Esophagus muscularis mucosa (tissue), 4 donors: ENCODE data around the gene ARL6IP4. TPM values are rescaled to one million over a fixed set of nuclear protein-coding genes. Genes with fewer than 3 reads are reported as not detected.
A peak's percentile ranks its signal among the peaks of the same experiment; 100 is the strongest.

Source experiments
- DNase-seq: peaks from one replicate; pipeline ENCODE4 v3.0.0-alpha.2; 2017; ENCODE audit errors: extremely low spot score
- H3K27ac ChIP-seq, 4 donors: fragments of 200-600 bp; sonication (generic); replicated peaks in 1 of 4; 1 replicate in 3 of 4; 2 replicates in 1 of 4; pipeline ENCODE4 v1.5.1; 2016 to 2019; ENCODE audit warnings: mild to moderate bottlenecking in 1 of 4
- H3K27me3 ChIP-seq, 4 donors: fragments of 200-600 bp; sonication (generic); one replicate each; pipeline versions ENCODE4 v1.5.1 to v1.6.0; 2016 to 2019
- H3K36me3 ChIP-seq, 4 donors: fragments of 200-600 bp; sonication (generic); one replicate each; pipeline ENCODE4 v1.5.1; 2016 to 2019
- H3K4me1 ChIP-seq, 4 donors: fragments of 200-600 bp; sonication (generic); one replicate each; pipeline ENCODE4 v1.5.1; 2016 to 2019
- H3K4me3 ChIP-seq, 4 donors: fragments of 200-600 bp; sonication (generic); 1 replicate in 2 of 4; 2 replicates in 2 of 4; pipeline ENCODE4 v1.5.1; 2016 to 2019; ENCODE audit warnings: mild to moderate bottlenecking in 4 of 4, moderate library complexity in 1 of 4
- H3K9me3 ChIP-seq, 4 donors: fragments of 200-600 bp; sonication (generic); 1 replicate in 3 of 4; 2 replicates in 1 of 4; pipeline ENCODE4 v1.5.1; 2016 to 2019
- EP300 ChIP-seq: sonication (generic); formaldehyde crosslinking; IDR thresholded peaks from one replicate; pipeline ENCODE4 v1.6.1; 2017; ENCODE audit warnings: antibody characterized with exemption
- POLR2A ChIP-seq: fragments of 450-650 bp; IDR thresholded peaks from one replicate; pipeline ENCODE4 v1.6.1; 2017; ENCODE audit warnings: antibody characterized with exemption, moderate library complexity, mild to moderate bottlenecking, low read depth
- POLR2AphosphoS5 ChIP-seq, 2 donors: sonication (generic); formaldehyde crosslinking; IDR thresholded peaks; one replicate each; pipeline ENCODE4 v1.6.1; 2017; ENCODE audit warnings: antibody characterized with exemption in 2 of 2
- whole genome bisulfite sequencing: methylation state at CpG from one replicate; pipeline ENCODE4 v1.1.5; 2018; 5-methylcytosine and 5-hydroxymethylcytosine counted together
- intact Hi-C: fragments of 100-400 bp; cut with DNase I; formaldehyde crosslinking; loops from one replicate; pipeline ENCODE4 v1.15.1; 2023
- total RNA-seq, 4 donors: library from RNA; depleted of rRNA; stranded (reverse); fragments of >200 nt; gene quantifications; one replicate each; pipeline versions ENCODE4 v1.1.0 to v1.2.1, GENCODE V29; 2016
- TF ChIP-seq, protein P1 (sequence below), 3 experiments: fragments of 200-600 bp in 2 of 3; fragments of 450-650 bp in 1 of 3; sonication (generic) in 2 of 3; IDR thresholded peaks; one replicate each; pipeline ENCODE4 v1.5.1; 2017 to 2019; ENCODE audit warnings: antibody characterized with exemption in 3 of 3, mild to moderate bottlenecking in 2 of 3, moderate library complexity in 1 of 3

The ARL6IP4 gene
- total RNA-seq, 4 donors from 2014 or later: 262 to 318 (median 288) TPM

DNA sequence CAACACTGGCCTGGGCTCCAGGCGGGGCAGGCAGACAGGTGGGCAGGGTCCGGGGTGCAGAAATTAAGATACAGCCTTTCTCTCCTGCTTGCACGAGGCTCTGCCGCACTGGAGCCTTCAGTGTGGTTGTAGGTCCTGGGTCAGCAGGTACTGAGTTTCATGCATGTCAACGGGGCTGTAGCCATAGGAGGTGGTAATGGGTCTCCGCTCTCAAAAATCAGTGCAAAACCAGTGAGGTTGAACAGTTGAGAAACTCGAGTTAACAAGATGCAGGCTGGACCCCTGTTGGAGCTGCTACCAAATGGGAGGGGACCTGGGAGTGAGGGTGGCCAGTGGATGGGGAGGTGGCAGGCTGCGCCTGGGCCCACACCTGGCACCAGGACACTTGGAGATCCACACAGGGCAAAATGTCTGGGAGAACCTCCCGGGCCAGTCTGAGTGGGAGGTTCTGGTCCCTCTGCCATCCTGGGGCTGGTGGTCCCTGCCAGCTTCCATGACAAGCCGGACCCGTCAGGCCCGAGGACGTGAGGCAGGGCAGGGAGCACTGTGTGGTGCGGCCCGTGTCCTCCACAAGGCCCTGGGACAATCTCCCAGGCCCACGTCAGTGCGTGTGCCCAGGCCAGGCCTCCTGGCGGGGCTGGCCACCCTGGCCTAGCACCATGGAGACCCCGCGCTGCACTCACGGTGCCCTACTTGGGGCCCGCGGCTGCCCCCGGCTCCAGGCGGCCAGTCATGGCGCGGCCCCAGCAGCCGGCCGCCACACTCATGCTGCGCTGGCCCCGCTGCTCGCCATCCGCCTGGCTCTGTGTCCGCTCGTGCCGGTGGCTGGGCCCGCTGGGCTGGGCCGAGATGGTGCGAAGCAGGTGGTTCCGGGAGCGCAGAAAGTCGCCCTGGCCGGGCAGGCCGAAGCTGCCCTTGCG is 5.1 kb downstream of the ARL6IP4 start:
- 80% methylated on average over 20 of the region's 45 CpGs for WGBS

DNA sequence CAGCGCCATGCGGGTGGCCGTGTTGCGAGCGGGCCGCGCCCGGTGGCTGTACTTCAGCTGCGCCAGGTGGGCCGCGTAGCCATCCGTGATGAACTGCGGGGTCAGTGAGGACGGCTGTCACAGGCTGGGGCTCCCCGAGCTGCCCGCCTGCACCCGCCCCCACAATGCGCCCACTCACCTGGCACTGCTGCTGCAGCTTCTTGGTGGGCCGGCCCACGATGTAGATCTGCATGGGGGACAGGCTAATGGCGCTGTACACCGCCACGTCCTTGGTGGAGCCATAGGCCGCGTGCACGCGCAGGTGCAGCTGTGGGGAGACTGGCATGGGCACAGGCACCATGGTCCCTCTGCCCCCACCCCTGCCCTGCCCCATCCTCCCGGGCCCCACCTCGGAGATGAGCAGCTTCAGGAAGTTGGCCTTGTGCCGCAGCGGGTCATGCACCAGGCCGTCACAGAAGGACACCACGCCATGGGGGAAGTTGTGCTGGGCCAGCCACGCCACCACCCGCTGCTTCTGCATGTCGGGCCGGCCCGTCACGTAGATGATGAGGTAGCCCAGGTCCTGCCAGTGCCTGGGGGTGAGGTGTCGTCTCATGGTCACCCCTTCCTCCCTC is 5.9 kb downstream of the ARL6IP4 start:
- peaks cover 14 to 80% (median 72%) of the 10 kb centered on the region in 4 donors for H3K36me3 ChIP-seq
- H3K27me3 ChIP-seq: no peaks in the 10 kb centered on the region
- intact Hi-C loops: no loop called here
- H3K4me1 ChIP-seq: peaks cover 40 to 46% (median 44%) of the 10 kb centered on the region in 4 donors
- H3K9me3 ChIP-seq: no peaks in the 10 kb centered on the region
- H3K4me3 ChIP-seq: no peak overlapping the region
- no peak overlapping the region for H3K27ac ChIP-seq
- 98% methylated on average over 19 of the region's 40 CpGs for WGBS
- DNase-seq: no peak
- TF ChIP-seq POLR2AphosphoS5 (IDR thresholded peaks at IDR 0.05): no peak
- TF ChIP-seq, protein P1, sequence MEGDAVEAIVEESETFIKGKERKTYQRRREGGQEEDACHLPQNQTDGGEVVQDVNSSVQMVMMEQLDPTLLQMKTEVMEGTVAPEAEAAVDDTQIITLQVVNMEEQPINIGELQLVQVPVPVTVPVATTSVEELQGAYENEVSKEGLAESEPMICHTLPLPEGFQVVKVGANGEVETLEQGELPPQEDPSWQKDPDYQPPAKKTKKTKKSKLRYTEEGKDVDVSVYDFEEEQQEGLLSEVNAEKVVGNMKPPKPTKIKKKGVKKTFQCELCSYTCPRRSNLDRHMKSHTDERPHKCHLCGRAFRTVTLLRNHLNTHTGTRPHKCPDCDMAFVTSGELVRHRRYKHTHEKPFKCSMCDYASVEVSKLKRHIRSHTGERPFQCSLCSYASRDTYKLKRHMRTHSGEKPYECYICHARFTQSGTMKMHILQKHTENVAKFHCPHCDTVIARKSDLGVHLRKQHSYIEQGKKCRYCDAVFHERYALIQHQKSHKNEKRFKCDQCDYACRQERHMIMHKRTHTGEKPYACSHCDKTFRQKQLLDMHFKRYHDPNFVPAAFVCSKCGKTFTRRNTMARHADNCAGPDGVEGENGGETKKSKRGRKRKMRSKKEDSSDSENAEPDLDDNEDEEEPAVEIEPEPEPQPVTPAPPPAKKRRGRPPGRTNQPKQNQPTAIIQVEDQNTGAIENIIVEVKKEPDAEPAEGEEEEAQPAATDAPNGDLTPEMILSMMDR (IDR thresholded peaks at IDR 0.05): no peak
- no peak for TF ChIP-seq POLR2A
- no peak for TF ChIP-seq EP300

More for the DNA sequence above, 5.1 kb downstream of the ARL6IP4 start:
- Histone ChIP-seq H3K4me3 (no peak overlapping the region), H3K36me3 (peaks cover 14 to 73% (median 65%) of the 10 kb centered on the region in 4 donors), H3K27ac (peak overlapping the region; percentile 66 to 89 (median 80)), H3K9me3 (no peaks in the 10 kb centered on the region), H3K27me3 (no peaks in the 10 kb centered on the region), H3K4me1 (peaks cover 42 to 51% (median 48%) of the 10 kb centered on the region in 4 donors)
- DNase-seq: no peak
- TF ChIP-seq POLR2A: no peak
- TF ChIP-seq POLR2AphosphoS5 (IDR thresholded peaks at IDR 0.05): no peak
- no peak for TF ChIP-seq EP300
- TF ChIP-seq, protein P1 (IDR thresholded peaks at IDR 0.05): no peak
- intact Hi-C loops: no loop called here

DNA sequence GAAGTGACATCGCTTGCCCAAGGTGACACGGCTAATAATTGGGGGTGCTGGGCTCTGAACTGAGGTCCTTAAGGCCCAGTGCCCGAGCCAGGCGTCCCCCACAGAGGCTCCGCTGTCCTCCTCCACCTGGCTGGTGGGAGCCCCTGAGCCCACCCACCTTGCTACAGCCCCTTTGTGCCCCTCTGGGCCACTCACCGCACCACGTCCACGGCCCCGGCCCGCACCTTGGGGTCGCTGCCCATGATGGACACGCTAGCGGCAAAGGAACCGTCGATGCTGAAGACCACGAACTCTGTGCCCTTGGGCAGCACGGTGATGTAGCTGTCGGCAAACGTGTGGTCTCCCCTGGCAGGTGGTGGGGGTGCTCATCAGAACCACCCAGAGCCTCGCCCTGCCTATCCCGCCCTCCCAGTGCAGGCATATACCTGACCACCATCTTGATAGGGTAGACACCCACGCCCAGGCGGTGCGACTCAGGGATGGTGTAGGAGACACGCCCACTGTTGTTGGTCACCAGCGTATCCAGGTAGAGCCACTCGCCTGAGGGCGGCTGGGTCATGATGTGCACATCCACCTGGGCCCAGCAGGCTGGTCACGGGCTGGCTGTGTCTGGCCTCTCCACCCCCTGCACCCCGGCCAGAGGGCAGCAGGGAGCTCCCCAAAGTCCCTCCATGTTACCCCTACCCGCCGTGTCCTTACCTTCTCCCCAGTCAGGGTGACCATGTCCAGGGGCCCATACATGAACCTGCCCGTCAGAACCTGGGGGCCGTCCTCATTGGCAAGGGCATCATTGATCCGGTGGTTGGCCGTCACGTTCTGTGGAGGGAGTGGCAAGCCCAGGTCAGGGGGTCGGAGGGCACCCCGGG is 6.8 kb downstream of the ARL6IP4 start:
- no peaks in the 10 kb centered on the region for H3K9me3 ChIP-seq
- H3K4me1 ChIP-seq: peaks cover 30 to 37% (median 35%) of the 10 kb centered on the region in 4 donors
- H3K36me3 ChIP-seq: peaks cover 14 to 85% (median 76%) of the 10 kb centered on the region in 4 donors
- no peak overlapping the region for H3K27ac ChIP-seq
- H3K4me3 ChIP-seq: no peak overlapping the region
- TF ChIP-seq POLR2A (no peak), EP300 (no peak), POLR2AphosphoS5 (IDR thresholded peaks at IDR 0.05) (no peak)
- TF ChIP-seq, protein P1 (IDR thresholded peaks at IDR 0.05): no peak
- 90% methylated on average over 16 of the region's 39 CpGs for WGBS
- intact Hi-C loops: no loop called here
- no peaks in the 10 kb centered on the region for H3K27me3 ChIP-seq
- DNase-seq: no peak

DNA sequence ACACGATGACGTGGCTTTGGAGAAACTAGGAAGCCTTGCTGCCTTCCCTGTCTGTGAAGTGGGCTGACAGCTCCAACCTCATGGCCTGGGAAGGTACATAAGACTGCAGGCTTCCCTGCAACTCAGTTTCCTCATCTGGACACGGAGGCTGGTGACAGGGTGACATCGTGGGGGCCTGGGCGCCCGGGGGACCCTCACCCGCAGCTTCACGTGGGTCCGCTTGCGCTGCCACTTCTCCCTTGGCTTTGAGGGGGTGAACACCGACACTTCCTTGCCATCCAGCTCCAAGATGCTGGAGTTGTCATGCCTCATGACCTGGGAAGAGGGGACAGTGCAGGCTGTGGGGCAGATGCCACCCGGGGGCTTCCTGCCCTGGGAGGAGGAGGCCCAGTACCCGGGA is 7.6 kb downstream of the ARL6IP4 start:
- Histone ChIP-seq H3K27me3 (no peaks in the 10 kb centered on the region), H3K4me1 (peaks cover 23 to 30% (median 27%) of the 10 kb centered on the region in 4 donors), H3K9me3 (no peaks in the 10 kb centered on the region), H3K4me3 (no peak overlapping the region), H3K36me3 (peaks cover 14 to 86% (median 73%) of the 10 kb centered on the region in 4 donors), H3K27ac (no peak overlapping the region)
- TF ChIP-seq POLR2AphosphoS5 (IDR thresholded peaks at IDR 0.05) (no peak), EP300 (no peak), POLR2A (no peak)
- intact Hi-C loops: no loop called here
- 90% methylated on average over 5 of the region's 13 CpGs for WGBS
- DNase-seq: no peak
